Measurements from ENCODE around the gene KCNMA1.
"Not testable (repeated sequence)": the region's sequence is repeated elsewhere in the genome, so short reads cannot be mapped to it uniquely, and the experiment has no call there.

The KCNMA1 gene

GRCh38 chr10:77671594-77672252, 34.1 kb upstream of the KCNMA1 start:
- Histone ChIP-seq H3K4me1 (ENCODE audit: insufficient read depth, low read length) (no peaks in the 10 kb centered on the region), H3K36me3 (ENCODE audit: insufficient read depth, low read length) (no peaks in the 10 kb centered on the region), H3K9me3 (ENCODE audit: control insufficient read depth, insufficient read depth, low read length) (no peaks in the 10 kb centered on the region), H3K9ac (ENCODE audit: low read depth, low read length) (no peak overlapping the region)

- Histone ChIP-seq H3K4me1 (ENCODE audit: insufficient read depth, low read length) (no peaks in the 10 kb centered on the region), H3K9me3 (ENCODE audit: control insufficient read depth, insufficient read depth, low read length) (no peaks in the 10 kb centered on the region), H3K9ac (ENCODE audit: low read depth, low read length) (no peak overlapping the region), H3K36me3 (ENCODE audit: insufficient read depth, low read length) (no peaks in the 10 kb centered on the region)
These were observed 33.3 kb upstream of the KCNMA1 start for GRCh38 chr10:77670817-77671443.

- Histone ChIP-seq H3K36me3 (ENCODE audit: insufficient read depth, low read length) (no peaks in the 10 kb centered on the region), H3K9ac (ENCODE audit: low read depth, low read length) (no peak overlapping the region), H3K4me1 (ENCODE audit: insufficient read depth, low read length) (no peaks in the 10 kb centered on the region), H3K9me3 (ENCODE audit: control insufficient read depth, insufficient read depth, low read length) (no peaks in the 10 kb centered on the region)
These were observed 32.3 kb upstream of the KCNMA1 start for GRCh38 chr10:77669892-77670291.

- Histone ChIP-seq H3K36me3 (ENCODE audit: insufficient read depth, low read length) (no peaks in the 10 kb centered on the region), H3K9ac (ENCODE audit: low read depth, low read length) (no peak overlapping the region), H3K4me1 (ENCODE audit: insufficient read depth, low read length) (no peaks in the 10 kb centered on the region)
These were observed 30.1 kb upstream of the KCNMA1 start for GRCh38 chr10:77667426-77668324.

GRCh38 chr10:77666821-77667220, 29.2 kb upstream of the KCNMA1 start:
- Histone ChIP-seq H3K4me1 (ENCODE audit: insufficient read depth, low read length) (no peaks in the 10 kb centered on the region), H3K36me3 (ENCODE audit: insufficient read depth, low read length) (no peaks in the 10 kb centered on the region), H3K9me3 (ENCODE audit: control insufficient read depth, insufficient read depth, low read length) (no peaks in the 10 kb centered on the region), H3K9ac (ENCODE audit: low read depth, low read length) (no peak overlapping the region)

More at GRCh38 chr10:77667426-77668324, 30.1 kb upstream of the KCNMA1 start:
- H3K9me3 ChIP-seq (ENCODE audit: control insufficient read depth, insufficient read depth, low read length) = no peaks in the 10 kb centered on the region

- no peaks in the 10 kb centered on the region for H3K4me1 ChIP-seq (ENCODE audit: insufficient read depth, low read length)
- H3K9me3 ChIP-seq (ENCODE audit: control insufficient read depth, insufficient read depth, low read length) = 0 out of 2 replicates have a peak, but pooled peaks cover 1% of the 10 kb centered on the region
- no peak overlapping the region for H3K9ac ChIP-seq (ENCODE audit: low read depth, low read length)
- no peaks in the 10 kb centered on the region for H3K36me3 ChIP-seq (ENCODE audit: insufficient read depth, low read length)
These were observed 27.1 kb upstream of the KCNMA1 start for GRCh38 chr10:77664696-77665095.

- no peaks in the 10 kb centered on the region; the same call in 1 of the 2 replicates for H3K36me3 ChIP-seq (ENCODE audit: insufficient read depth, low read length)
- H3K9me3 ChIP-seq (ENCODE audit: control insufficient read depth, insufficient read depth, low read length) = peaks cover 7% of the 10 kb centered on the region; the same call in 1 of the 2 replicates
- no peak overlapping the region for H3K9ac ChIP-seq (ENCODE audit: low read depth, low read length)
- H3K4me1 ChIP-seq (ENCODE audit: insufficient read depth, low read length) = no peaks in the 10 kb centered on the region
These were observed 26.4 kb upstream of the KCNMA1 start for GRCh38 chr10:77664008-77664407.

GRCh38 chr10:77661674-77662073, 24.1 kb upstream of the KCNMA1 start:
- no peak overlapping the region for H3K9ac ChIP-seq (ENCODE audit: low read depth, low read length)
- no peaks in the 10 kb centered on the region for H3K4me1 ChIP-seq (ENCODE audit: insufficient read depth, low read length)
- no peaks in the 10 kb centered on the region; the same call in 1 of the 2 replicates for H3K36me3 ChIP-seq (ENCODE audit: insufficient read depth, low read length)
- peaks cover 11% of the 10 kb centered on the region for H3K9me3 ChIP-seq (ENCODE audit: control insufficient read depth, insufficient read depth, low read length)

- Histone ChIP-seq H3K9me3 (ENCODE audit: control insufficient read depth, insufficient read depth, low read length) (peaks cover 11% of the 10 kb centered on the region), H3K4me1 (ENCODE audit: insufficient read depth, low read length) (no peaks in the 10 kb centered on the region), H3K9ac (ENCODE audit: low read depth, low read length) (no peak overlapping the region), H3K36me3 (ENCODE audit: insufficient read depth, low read length) (no peaks in the 10 kb centered on the region; the same call in 1 of the 2 replicates)
These were observed 23.5 kb upstream of the KCNMA1 start for GRCh38 chr10:77661100-77661499.

GRCh38 chr10:77659046-77659670, 21.6 kb upstream of the KCNMA1 start:
- peaks cover 11% of the 10 kb centered on the region for H3K9me3 ChIP-seq (ENCODE audit: control insufficient read depth, insufficient read depth, low read length)
- H3K9ac ChIP-seq (ENCODE audit: low read depth, low read length) = not testable (repeated sequence)

GRCh38 chr10:77653210-77653609, 15.6 kb upstream of the KCNMA1 start:
- no peak overlapping the region for H3K9ac ChIP-seq (ENCODE audit: low read depth, low read length)
- no peaks in the 10 kb centered on the region for H3K9me3 ChIP-seq (ENCODE audit: control insufficient read depth, insufficient read depth, low read length)
- peaks cover 19% of the 10 kb centered on the region for H3K4me1 ChIP-seq (ENCODE audit: insufficient read depth, low read length)
- H3K36me3 ChIP-seq (ENCODE audit: insufficient read depth, low read length) = no peaks in the 10 kb centered on the region

More at GRCh38 chr10:77659046-77659670, 21.6 kb upstream of the KCNMA1 start:
- not testable (repeated sequence) for H3K4me1 ChIP-seq (ENCODE audit: insufficient read depth, low read length); H3K36me3 ChIP-seq (ENCODE audit: insufficient read depth, low read length)

GRCh38 chr10:77649333-77650331, 12.0 kb upstream of the KCNMA1 start:
- Histone ChIP-seq H3K9ac (ENCODE audit: low read depth, low read length) (no peak overlapping the region; the same call in 1 of the 2 replicates), H3K9me3 (ENCODE audit: control insufficient read depth, insufficient read depth, low read length) (peaks cover 4% of the 10 kb centered on the region; the same call in 1 of the 2 replicates), H3K4me1 (ENCODE audit: insufficient read depth, low read length) (peaks cover 19% of the 10 kb centered on the region), H3K36me3 (ENCODE audit: insufficient read depth, low read length) (no peaks in the 10 kb centered on the region)

GRCh38 chr10:77648472-77648871, 10.9 kb upstream of the KCNMA1 start:
- H3K4me1 ChIP-seq (ENCODE audit: insufficient read depth, low read length) = peaks cover 19% of the 10 kb centered on the region
- H3K9ac ChIP-seq (ENCODE audit: low read depth, low read length) = no peak overlapping the region
- H3K36me3 ChIP-seq (ENCODE audit: insufficient read depth, low read length) = no peaks in the 10 kb centered on the region
- peaks cover 5% of the 10 kb centered on the region; the same call in 1 of the 2 replicates for H3K9me3 ChIP-seq (ENCODE audit: control insufficient read depth, insufficient read depth, low read length)
